T-helper 2 cell treated with Interferon-gamma antibody and Interleukin-4, amounts not matched to agents 100 ng/mL and 5 ng/mL, for 36 hours (primary cell): Measurements from ENCODE around the gene ADCK1. TPM values are rescaled to one million over a fixed set of nuclear protein-coding genes. Genes with fewer than 3 reads are reported as not detected.
"Not testable (repeated sequence)": the region's sequence is repeated elsewhere in the genome, so short reads cannot be mapped to it uniquely, and the experiment has no call there.

Experiments used
- intact Hi-C: fragments of 100-400 bp; cut with micrococcal nuclease; formaldehyde crosslinking; loops from one replicate; pipeline ENCODE4 v1.15.1; 2023
- total RNA-seq: library from RNA; stranded (reverse); gene quantifications from 2 replicates; pipeline ENCODE4 v1.2.3, GENCODE V29; 2022

The ADCK1 gene
- total RNA-seq, 1 donor from 2014 or later: 3.7 TPM

- intact Hi-C loops: no loop called here
Measured at GRCh38 chr14:77926942-77927341, 127.0 kb downstream of the ADCK1 start.

- intact Hi-C loops: no loop called here
Measured at GRCh38 chr14:77931441-77931840, 131.5 kb downstream of the ADCK1 start.

DNA sequence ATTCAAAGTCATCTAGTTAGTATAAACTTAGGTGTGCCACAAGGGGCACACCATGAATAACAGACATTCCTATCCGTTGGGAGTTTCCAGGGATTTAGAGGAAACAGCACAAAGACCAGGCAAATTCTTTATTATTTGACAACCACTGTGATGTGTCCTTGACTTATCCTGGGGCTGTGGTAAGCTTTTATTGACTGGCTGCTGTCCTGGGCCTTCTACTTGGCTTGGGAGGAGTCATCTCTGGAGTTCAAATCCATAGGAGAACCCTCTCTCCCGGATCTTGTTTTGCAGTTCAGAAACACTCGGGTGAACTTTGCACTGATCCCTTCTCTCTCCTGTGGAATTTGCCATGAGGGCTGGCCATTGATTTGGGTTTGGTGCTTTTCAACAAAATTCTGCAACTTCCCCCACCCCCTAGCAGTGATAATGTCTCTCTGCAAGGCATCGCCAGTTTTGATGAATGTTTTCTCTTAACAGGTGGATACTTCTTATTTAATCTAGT lies 136.3 kb downstream of the ADCK1 start:
- intact Hi-C loops: no loop called here

GRCh38 chr14:77947372-77947771 lies 147.5 kb downstream of the ADCK1 start:
- intact Hi-C loops: no loop called here

DNA sequence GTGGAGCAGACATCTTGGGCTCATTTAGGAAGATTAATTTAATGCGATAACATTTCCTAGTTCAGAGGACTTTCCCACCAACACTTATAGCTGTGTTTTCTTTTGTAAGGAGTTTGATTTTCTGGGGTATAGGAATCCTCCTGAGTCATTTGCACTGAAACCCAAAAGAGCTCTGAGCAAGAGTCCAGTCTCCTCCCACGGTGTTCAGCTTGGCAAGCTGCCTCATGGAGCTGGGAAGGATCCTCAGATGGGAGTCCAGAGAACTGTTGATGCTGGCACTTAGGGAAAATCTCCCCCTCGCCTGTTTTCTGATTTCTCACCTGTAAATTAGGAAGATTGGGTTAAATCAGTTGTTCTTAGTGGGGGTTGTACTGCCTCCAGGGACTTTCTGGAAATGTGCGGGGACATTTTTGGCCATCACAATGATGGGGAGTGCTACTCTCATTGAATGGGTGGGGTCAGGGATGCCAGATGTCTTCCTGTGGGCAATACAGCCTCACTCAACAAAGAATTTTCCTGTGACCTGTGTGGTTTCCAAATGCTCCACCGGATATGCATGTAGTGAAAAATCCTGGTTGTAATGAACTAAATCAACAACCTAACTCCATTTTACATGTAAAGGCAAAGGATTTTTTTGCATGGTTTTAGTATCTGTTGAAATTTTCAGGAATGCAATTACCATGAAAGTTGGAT lies 150.6 kb downstream of the ADCK1 start:
- intact Hi-C loops: no loop called here

DNA sequence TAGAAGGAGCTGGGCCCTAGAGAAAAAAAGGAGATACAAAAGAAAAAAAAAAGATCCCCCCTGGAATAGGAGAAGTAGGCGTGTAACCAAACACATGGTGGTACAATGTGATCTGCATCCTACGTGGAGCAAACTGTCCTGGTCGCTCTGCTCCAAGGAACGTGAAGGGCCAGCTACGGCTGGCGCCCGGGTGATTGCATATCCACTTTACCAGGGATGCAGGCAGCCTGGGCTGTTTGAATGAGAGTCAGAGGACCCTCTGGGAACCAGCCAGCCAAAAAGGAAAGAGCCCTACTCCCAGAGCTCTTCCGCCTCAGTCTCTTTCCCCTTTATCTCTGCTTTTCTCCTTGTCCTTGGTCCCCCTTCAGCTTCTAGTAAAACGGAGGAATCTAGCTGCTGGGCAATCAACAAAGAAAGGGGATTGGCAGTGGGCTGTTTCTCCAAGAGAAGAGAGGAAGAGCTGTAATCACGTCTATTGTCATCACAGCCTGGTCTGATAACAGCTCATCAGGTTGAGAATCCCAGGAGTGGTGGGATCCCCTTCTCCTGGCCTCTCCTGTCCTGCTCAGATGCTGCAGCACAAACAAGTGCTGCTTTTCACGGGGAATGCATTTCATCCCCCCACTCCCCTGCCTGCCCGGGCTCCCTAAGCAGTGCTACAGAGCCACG lies 156.0 kb downstream of the ADCK1 start:
- intact Hi-C loops: no loop called here

- intact Hi-C loops: not testable (repeated sequence)
Measured at GRCh38 chr14:77959686-77960085, 159.8 kb downstream of the ADCK1 start.

GRCh38 chr14:77961847-77962580 lies 162.1 kb downstream of the ADCK1 start:
- intact Hi-C loops: no loop called here

GRCh38 chr14:77962731-77963520 lies 163.0 kb downstream of the ADCK1 start:
- intact Hi-C loops: no loop called here

DNA sequence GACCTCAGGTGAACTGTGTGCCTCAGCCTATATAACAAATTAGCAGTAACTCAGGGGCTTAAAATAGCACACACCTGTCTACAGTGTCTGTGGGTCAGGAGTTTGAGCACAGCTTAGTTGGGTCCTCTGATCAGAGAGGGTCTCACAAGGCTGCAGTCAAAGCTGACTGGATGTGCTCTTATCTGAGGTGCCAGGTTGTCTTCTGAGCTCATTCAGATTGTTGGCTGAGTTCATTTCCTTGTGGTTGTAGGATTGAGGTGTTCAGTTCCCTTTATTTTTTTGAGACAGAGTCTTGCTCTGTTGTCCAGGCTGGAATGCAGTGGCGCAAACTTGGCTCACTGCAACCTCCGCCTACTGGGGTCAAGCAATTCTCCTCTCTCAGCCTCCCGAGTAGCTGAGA lies 164.7 kb downstream of the ADCK1 start:
- intact Hi-C loops: no loop called here

- intact Hi-C loops: no loop called here
Measured at GRCh38 chr14:77965050-77965449, 165.1 kb downstream of the ADCK1 start.

- intact Hi-C loops: loop anchor here (1.0 kb wide), 1 partner anchor 39 kb away; no protein-coding TSS in a partner anchor
Measured at GRCh38 chr14:77965919-77966435, 166.1 kb downstream of the ADCK1 start.

GRCh38 chr14:77967110-77967509 lies 167.2 kb downstream of the ADCK1 start:
- intact Hi-C loops: no loop called here

GRCh38 chr14:77970646-77971045 lies 170.7 kb downstream of the ADCK1 start:
- intact Hi-C loops: no loop called here

- intact Hi-C loops: no loop called here
Measured at GRCh38 chr14:77973246-77973645, 173.3 kb downstream of the ADCK1 start.

DNA sequence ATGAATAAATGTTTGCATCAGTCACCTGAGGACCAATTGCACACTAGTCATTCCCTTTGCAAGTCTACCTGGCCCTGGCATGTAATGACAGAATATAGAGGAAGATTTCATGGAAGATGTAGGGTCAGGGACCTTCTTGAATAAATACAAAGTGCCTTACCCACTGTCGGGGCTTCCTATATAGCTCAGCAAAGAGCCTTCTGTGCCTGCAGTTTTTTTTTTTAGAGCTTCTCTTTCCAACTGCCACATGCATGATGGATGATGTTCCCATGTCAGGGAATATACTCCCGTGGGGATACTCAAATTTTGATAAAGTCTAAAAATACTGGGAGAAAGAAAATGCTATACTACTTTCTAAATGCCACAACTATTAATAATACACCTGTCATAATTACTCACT lies 176.7 kb downstream of the ADCK1 start:
- intact Hi-C loops: no loop called here

DNA sequence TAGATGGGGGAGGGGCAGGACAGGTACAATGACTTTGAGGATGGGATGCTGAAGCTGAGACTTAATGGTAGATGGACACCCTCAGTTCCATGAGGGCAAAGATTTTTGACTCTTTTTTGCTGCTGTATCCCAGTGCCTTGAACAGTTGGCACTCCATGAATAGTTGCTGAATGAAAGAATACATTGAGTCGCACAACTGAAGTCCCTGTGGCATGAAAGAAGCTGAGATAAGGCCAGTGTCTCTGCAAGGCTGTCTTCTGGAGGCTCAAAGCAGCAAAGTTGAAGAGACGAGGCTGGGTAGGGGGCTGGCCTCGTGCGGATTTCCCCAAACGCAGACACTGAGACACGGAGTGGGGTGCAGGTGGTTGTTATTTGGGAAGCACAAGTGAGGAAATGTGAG lies 179.3 kb downstream of the ADCK1 start:
- intact Hi-C loops: no loop called here

- intact Hi-C loops: no loop called here
Measured at GRCh38 chr14:77979666-77980351, 179.9 kb downstream of the ADCK1 start.

DNA sequence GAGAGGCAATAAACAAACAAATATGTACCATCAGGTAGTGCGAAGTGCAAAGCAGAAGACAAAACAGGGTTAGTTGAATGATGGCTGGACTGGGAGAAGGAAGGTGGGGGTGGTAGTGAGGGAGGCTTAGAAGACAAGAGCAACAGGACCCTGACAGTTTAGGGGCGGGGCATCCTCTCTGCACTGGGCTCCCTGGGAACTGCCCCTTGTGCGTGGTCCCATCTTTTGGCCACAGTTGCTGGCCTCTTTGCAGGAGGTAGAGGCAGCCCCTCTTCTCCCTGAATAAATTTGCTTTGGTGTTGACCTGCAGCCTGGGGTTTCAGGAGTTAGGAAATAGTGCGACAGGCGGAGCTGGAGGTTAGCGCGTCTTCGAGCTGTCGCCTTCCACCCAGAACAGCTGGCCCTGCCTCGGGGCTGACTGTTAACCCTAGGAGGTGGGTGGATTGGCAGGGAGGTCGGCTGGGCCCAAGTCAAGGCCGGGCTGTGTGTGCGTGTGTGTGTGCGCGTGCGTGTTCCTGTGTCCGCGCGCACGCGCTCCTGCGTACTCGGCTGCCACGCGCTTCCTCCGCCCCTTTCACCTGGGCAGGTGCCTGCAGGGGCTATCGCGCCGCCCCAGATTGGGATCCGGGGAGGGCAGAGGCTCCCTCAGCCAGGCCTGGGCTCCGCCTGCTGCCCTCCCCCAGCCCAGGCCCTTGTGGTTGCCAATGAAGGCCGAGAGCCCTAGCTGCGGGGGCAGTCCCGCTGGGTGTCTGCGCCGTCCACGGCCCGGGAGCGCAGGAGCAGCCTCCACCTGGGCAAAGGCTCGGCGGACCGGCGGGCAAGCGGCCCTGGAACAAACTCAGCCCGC lies 180.8 kb downstream of the ADCK1 start:
- intact Hi-C loops: no loop called here
